Testis (tissue), 2 donors: Measurements from ENCODE around the gene C19orf53.

ENCODE experiments used
- POLR2A ChIP-seq: fragments of 450-650 bp; IDR thresholded peaks from one replicate; pipeline ENCODE4 v1.6.1; 2017; ENCODE audit warnings: antibody characterized with exemption, mild to moderate bottlenecking, moderate library complexity
- TF ChIP-seq, protein P1 (sequence below), 3 experiments: fragments of 450-650 bp in 2 of 3; fragments of 200-600 bp in 1 of 3; sonication (generic) in 1 of 3; IDR thresholded peaks; one replicate each; pipeline ENCODE4 v1.5.1; 2016 to 2019; ENCODE audit warnings: antibody characterized with exemption in 3 of 3, mild to moderate bottlenecking in 2 of 3, moderate library complexity in 1 of 3

DNA sequence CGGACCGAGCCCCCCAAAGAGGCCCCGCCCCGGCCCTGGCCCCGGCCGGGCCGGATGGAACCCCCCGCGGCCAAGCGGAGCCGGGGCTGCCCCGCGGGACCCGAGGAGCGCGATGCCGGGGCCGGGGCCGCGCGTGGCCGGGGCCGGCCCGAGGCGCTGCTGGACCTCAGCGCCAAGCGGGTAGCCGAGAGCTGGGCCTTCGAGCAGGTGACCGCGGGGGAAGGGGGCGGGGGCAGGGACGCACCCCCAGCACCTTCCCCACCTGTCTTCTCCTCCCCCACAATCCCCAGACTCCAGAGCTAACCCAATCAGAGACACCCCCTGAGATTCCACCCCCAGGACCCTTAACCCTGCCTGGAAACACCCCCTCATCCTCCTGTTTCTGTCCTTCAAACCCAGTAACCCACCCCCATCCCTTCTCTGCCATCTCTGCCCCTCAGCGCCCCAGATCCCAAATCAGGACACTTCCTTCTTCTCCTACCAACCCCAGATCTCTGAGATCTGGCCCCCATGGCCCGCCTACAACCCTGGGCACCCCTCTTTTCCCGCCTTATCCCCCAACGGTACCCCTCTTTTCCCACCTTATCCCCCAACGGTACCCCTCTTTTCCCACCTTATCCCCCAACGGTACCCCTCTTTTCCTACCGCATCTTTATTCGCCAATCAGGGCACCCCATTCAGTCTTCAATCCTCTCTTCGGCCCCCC is 21.5 kb downstream of the C19orf53 start:
- TF ChIP-seq, protein P1, sequence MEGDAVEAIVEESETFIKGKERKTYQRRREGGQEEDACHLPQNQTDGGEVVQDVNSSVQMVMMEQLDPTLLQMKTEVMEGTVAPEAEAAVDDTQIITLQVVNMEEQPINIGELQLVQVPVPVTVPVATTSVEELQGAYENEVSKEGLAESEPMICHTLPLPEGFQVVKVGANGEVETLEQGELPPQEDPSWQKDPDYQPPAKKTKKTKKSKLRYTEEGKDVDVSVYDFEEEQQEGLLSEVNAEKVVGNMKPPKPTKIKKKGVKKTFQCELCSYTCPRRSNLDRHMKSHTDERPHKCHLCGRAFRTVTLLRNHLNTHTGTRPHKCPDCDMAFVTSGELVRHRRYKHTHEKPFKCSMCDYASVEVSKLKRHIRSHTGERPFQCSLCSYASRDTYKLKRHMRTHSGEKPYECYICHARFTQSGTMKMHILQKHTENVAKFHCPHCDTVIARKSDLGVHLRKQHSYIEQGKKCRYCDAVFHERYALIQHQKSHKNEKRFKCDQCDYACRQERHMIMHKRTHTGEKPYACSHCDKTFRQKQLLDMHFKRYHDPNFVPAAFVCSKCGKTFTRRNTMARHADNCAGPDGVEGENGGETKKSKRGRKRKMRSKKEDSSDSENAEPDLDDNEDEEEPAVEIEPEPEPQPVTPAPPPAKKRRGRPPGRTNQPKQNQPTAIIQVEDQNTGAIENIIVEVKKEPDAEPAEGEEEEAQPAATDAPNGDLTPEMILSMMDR (IDR thresholded peaks at IDR 0.05), result no peak
- TF ChIP-seq POLR2A, result no peak
